GM23338 (cell line): ENCODE data around the gene TMEM117. TPM values are rescaled to one million over a fixed set of nuclear protein-coding genes. Genes with fewer than 3 reads are reported as not detected.

Experiments used
- ATAC-seq: fragments of 200-7000 bp; cut with Tn5 transposase; 3 replicates; pipeline ENCODE4 v1.9.1; 2020
- DNase-seq: peaks from one replicate; pipeline ENCODE4 v3.0.0-alpha.2; 2015; ENCODE audit warnings: low spot score
- H2AFZ ChIP-seq: fragments of 200-600 bp; sonication (generic); 2 replicates; pipeline ENCODE4 v1.8.0; 2016; ENCODE audit warnings: antibody characterized with exemption, mild to moderate bottlenecking, moderate library complexity
- H3F3A ChIP-seq: fragments of 200-600 bp; sonication (generic); replicated peaks from 2 replicates; pipeline ENCODE4 v1.8.0; 2017; ENCODE audit warnings: antibody characterized with exemption, mixed run types, low read depth
- H3K27ac ChIP-seq: fragments of 200-600 bp; sonication (generic); 2 replicates; pipeline ENCODE4 v1.6.1; 2016; ENCODE audit warnings: low read depth
- H3K27me3 ChIP-seq: fragments of 200-600 bp; sonication (generic); 2 replicates; pipeline ENCODE4 v1.8.0; 2016; ENCODE audit warnings: mild to moderate bottlenecking, mixed run types, moderate library complexity; ENCODE audit not compliant: insufficient read depth
- H3K36me3 ChIP-seq: fragments of 200-600 bp; sonication (generic); 2 replicates; pipeline ENCODE4 v1.8.0; 2016; ENCODE audit warnings: mild to moderate bottlenecking; ENCODE audit not compliant: insufficient read depth
- H3K4me1 ChIP-seq: fragments of 200-600 bp; sonication (generic); 2 replicates; pipeline ENCODE4 v1.8.0; 2016; ENCODE audit warnings: mild to moderate bottlenecking, moderate library complexity; ENCODE audit not compliant: insufficient read depth
- H3K4me2 ChIP-seq: fragments of 200-600 bp; sonication (generic); 2 replicates; pipeline ENCODE4 v1.7.1; 2017; ENCODE audit warnings: mixed run types
- H3K4me3 ChIP-seq: fragments of 200-600 bp; sonication (generic); 2 replicates; pipeline ENCODE4 v1.6.1; 2016; ENCODE audit warnings: mixed run types
- H3K79me2 ChIP-seq: fragments of 200-600 bp; sonication (generic); replicated peaks from 2 replicates; pipeline ENCODE4 v1.8.0; 2017; ENCODE audit warnings: mild to moderate bottlenecking; ENCODE audit not compliant: insufficient read depth
- H3K9me2 ChIP-seq: fragments of 200-600 bp; sonication (generic); 2 replicates; pipeline ENCODE4 v1.8.0; 2017; ENCODE audit not compliant: insufficient read depth
- H4K20me1 ChIP-seq: fragments of 200-600 bp; sonication (generic); replicated peaks from 2 replicates; pipeline ENCODE4 v1.8.0; 2017; ENCODE audit warnings: mild to moderate bottlenecking; ENCODE audit not compliant: insufficient read depth
- H3K27ac Mint-ChIP-seq: 2 replicates; pipeline ENCODE4 v1.8.0; 2020; ENCODE audit warnings: inconsistent platforms, mild to moderate bottlenecking, moderate library complexity, mixed read lengths
- H3K27me3 Mint-ChIP-seq: 3 replicates; pipeline ENCODE4 v1.8.0; 2022; ENCODE audit warnings: low read depth, mild to moderate bottlenecking, moderate library complexity, mixed read lengths, inconsistent platforms; ENCODE audit not compliant: insufficient read depth, poor library complexity
- H3K36me3 Mint-ChIP-seq: 3 replicates; pipeline ENCODE4 v1.8.0; 2021; ENCODE audit warnings: low read depth, mild to moderate bottlenecking, inconsistent platforms, moderate library complexity, mixed read lengths
- H3K4me1 Mint-ChIP-seq: 3 replicates; pipeline ENCODE4 v1.8.0; 2020; ENCODE audit warnings: mild to moderate bottlenecking, inconsistent platforms, mixed read lengths
- H3K4me3 Mint-ChIP-seq: 3 replicates; pipeline ENCODE4 v1.8.0; 2021; ENCODE audit warnings: moderate library complexity, mild to moderate bottlenecking, inconsistent platforms, mixed read lengths
- H3K9me3 Mint-ChIP-seq: 3 replicates; pipeline ENCODE4 v1.8.0; 2020; ENCODE audit warnings: moderate library complexity, mild to moderate bottlenecking, inconsistent platforms, mixed read lengths
- CREB1 ChIP-seq: fragments of 250-450 bp; sonication (Bioruptor Pico); IDR thresholded peaks from 2 replicates; pipeline ENCODE4 v1.5.0; 2020; ENCODE audit warnings: low read depth, mild to moderate bottlenecking, moderate library complexity
- CTCF ChIP-seq, 2 experiments: fragments of 200-600 bp in 1 of 2; sonication (generic) in 1 of 2; conservative IDR thresholded peaks; 2 replicates each; pipeline versions ENCODE4 v1.5.1 to v1.6.1; 2016 to 2017; ENCODE audit warnings: antibody characterized with exemption in 2 of 2, low read depth in 2 of 2, mild to moderate bottlenecking in 2 of 2, moderate library complexity in 1 of 2
- ETS1 ChIP-seq: IDR thresholded peaks from 2 replicates; pipeline ENCODE4 v1.6.1; 2016; ENCODE audit warnings: antibody characterized with exemption
- EZH2 ChIP-seq: fragments of 200-600 bp; sonication (generic); IDR thresholded peaks from one replicate; pipeline ENCODE4 v1.8.0; 2017; ENCODE audit warnings: antibody characterized with exemption, mild to moderate bottlenecking, low read depth; ENCODE audit not compliant: unreplicated experiment
- EZH2phosphoT487 ChIP-seq: fragments of 200-600 bp; sonication (generic); IDR thresholded peaks from one replicate; pipeline ENCODE4 v1.8.1; 2018; ENCODE audit warnings: antibody characterized with exemption; ENCODE audit not compliant: unreplicated experiment
- JUNB ChIP-seq: IDR thresholded peaks from one replicate; pipeline ENCODE4 v1.6.1; 2016; ENCODE audit warnings: antibody characterized with exemption; ENCODE audit not compliant: unreplicated experiment
- NANOG ChIP-seq: IDR thresholded peaks from 2 replicates; pipeline ENCODE4 v1.6.1; 2016; ENCODE audit warnings: antibody characterized with exemption, borderline replicate concordance
- POLR2AphosphoS5 ChIP-seq: IDR thresholded peaks from 2 replicates; pipeline ENCODE4 v1.6.1; 2016; ENCODE audit warnings: antibody characterized with exemption, low read depth
- REST ChIP-seq: IDR thresholded peaks from one replicate; pipeline ENCODE4 v1.6.1; 2018; ENCODE audit warnings: antibody characterized with exemption; ENCODE audit not compliant: unreplicated experiment
- STAT1 ChIP-seq: IDR thresholded peaks from one replicate; pipeline ENCODE4 v1.6.1; 2016; ENCODE audit warnings: antibody characterized with exemption; ENCODE audit not compliant: unreplicated experiment
- ZNF114 ChIP-seq: fragments of 250-450 bp; sonication (Bioruptor Pico); IDR thresholded peaks from 2 replicates; pipeline ENCODE4 v1.5.0; 2020; ENCODE audit warnings: mild to moderate bottlenecking, moderate library complexity
- ZNF331 ChIP-seq: fragments of 250-450 bp; sonication (Bioruptor Pico); IDR thresholded peaks from 2 replicates; pipeline ENCODE4 v1.5.0; 2020; ENCODE audit warnings: low read depth, mild to moderate bottlenecking, moderate library complexity
- ZNF462 ChIP-seq: fragments of 250-450 bp; sonication (Bioruptor Pico); IDR thresholded peaks from 2 replicates; pipeline ENCODE4 v1.5.0; 2020; ENCODE audit warnings: mild to moderate bottlenecking, moderate library complexity
- polyA plus RNA-seq: library from polyadenylated mRNA; unstranded; fragments of >200 nt; fragmentation: Nextera tagmentation; extraction: Ambion mirVana; gene quantifications from 2 replicates; pipeline ENCODE4 v1.2.1, GENCODE V29; 2016
- total RNA-seq: library from RNA; depleted of rRNA; stranded (reverse); fragments of >200 nt; shearing (Covaris generic); gene quantifications from 2 replicates; pipeline ENCODE4 v1.2.3, GENCODE V29; 2014

Gene TMEM117
- total and polyA plus RNA-seq, 2 experiments from 2014 or later = 0.94 to 1.6 TPM

- H3K4me1 Mint-ChIP-seq = peaks cover 8% of the 10 kb centered on the region; the same call in 2 of the 3 replicates
- no peak overlapping the region; the same call in 1 of the 2 replicates for H3K27ac Mint-ChIP-seq
- Histone ChIP-seq H3K79me2 (no peaks in the 10 kb centered on the region), H3K27me3 (no peaks in the 10 kb centered on the region), H3K4me3 (no peak overlapping the region), H3K27ac (no peak overlapping the region), H3K4me1 (peaks cover 8% of the 10 kb centered on the region), H3F3A (no peaks in the 10 kb centered on the region), H3K9me2 (no peaks in the 10 kb centered on the region), H3K36me3 (no peaks in the 10 kb centered on the region), H2AFZ (no peak overlapping the region), H4K20me1 (no peaks in the 10 kb centered on the region), H3K4me2 (no peak overlapping the region)
- peak; percentile 19 for DNase-seq
- ATAC-seq = peak; percentile 90
- H3K36me3 Mint-ChIP-seq = no peaks in the 10 kb centered on the region
- no peak overlapping the region for H3K4me3 Mint-ChIP-seq
- peaks cover 1% of the 10 kb centered on the region for H3K27me3 Mint-ChIP-seq
- TF ChIP-seq JUNB (no peak), STAT1 (no peak), ETS1 (no peak), ZNF331 (CRISPR knock-in tag) (no peak), CREB1 (CRISPR knock-in tag) (no peak), REST (no peak), POLR2AphosphoS5 (no peak), ZNF462 (CRISPR knock-in tag) (no peak), NANOG (no peak), EZH2phosphoT487 (no peak), ZNF114 (CRISPR knock-in tag) (no peak), EZH2 (no peak), CTCF (conservative IDR thresholded peaks at IDR 0.05; ENCODE audit: low read depth in 2 of 2) (no peak)
- H3K9me3 Mint-ChIP-seq = no peaks in the 10 kb centered on the region
Observed at GRCh38 chr12:43914391-43914790, 78.5 kb downstream of the TMEM117 start.
